ENCODE data around the gene ANKRD39.
"Not testable (repeated sequence)": the region's sequence is repeated elsewhere in the genome, so short reads cannot be mapped to it uniquely, and the experiment has no call there.

ANKRD39 gene

GRCh38 chr2:96808176-96808837 lies 49.5 kb downstream of the ANKRD39 start:
- no peak for DNase-seq (ENCODE audit: low read depth in 2 of 2)

DNA sequence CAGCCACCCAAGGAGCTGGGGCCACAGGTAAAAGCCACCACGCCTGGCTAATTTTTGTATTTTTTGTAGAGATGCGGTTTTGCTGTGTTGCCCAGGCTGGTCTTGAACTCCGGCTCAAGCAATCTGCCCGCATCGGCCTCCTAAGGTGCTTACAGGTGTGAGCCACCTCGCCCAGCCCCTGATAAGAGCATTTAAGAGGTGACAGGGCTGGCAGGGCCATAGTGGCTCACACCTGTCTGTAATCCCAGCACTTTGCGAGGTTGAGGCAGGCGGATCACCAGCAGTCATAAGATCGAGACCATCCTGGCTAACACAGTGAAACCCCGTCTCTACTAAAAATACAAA lies 50.7 kb downstream of the ANKRD39 start:
- DNase-seq (ENCODE audit: low read depth in 2 of 2), result no peak

- DNase-seq (ENCODE audit: low read depth in 2 of 2), result no peak
These were observed 51.2 kb downstream of the ANKRD39 start for GRCh38 chr2:96806468-96807126.

DNA sequence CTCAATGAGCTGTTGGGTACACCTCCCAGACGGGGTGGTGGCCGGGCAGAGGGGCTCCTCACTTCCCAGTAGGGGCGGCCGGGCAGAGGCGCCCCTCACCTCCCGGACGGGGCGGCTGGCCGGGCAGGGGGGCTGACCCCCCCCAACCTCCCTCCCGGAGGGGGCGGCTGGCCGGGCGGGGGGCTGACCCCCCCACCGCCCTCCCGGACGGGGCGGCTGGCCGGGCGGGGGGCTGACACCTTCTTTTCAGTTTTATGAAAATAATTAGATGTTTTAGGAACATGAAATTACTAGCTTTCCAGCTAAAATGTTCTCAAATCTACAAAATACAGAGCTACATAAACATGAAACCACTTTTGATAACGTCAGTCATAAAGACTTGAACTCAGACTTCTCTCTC lies 51.9 kb downstream of the ANKRD39 start:
- not testable (repeated sequence) for DNase-seq (ENCODE audit: low read depth in 2 of 2)

DNA sequence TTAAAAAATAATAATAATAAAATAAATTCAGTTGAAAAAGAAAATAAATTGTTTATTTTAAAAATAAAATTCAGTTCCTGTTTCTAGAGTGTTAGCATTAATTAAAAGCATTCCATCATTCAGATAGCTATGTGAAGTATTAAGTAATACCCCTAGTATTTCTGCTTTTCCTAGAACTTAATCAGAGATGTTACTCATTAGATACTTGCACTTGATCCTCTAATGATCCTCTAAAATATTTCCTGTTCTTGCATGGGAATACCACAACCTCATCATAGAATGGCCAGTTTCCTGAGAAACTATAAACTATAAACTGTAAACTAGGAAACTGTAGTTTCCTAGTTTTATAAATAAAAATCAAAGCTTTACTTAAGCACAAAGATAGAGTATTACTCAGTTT lies 52.8 kb downstream of the ANKRD39 start:
- no peak for DNase-seq (ENCODE audit: low read depth in 2 of 2)

DNA sequence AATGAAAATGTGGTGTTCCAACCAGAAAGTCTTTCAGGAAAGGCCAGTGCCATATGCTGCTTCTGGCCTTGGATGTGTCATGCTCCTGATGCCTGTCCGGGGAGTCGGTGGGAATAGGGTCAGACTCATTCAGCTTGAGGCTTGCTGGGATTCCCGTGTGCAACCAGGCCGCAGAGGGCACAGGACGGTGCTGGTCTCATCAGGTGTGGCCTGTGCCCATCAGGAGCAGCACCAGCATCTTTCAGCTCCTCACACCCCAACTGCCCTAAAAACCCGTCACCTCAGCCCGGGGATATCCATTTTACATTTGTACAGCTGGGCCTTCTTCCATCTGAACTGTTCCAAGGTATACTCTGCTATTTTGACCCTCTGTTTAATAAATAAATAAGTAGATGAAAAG lies 55.1 kb downstream of the ANKRD39 start:
- DNase-seq (ENCODE audit: low read depth in 2 of 2), result no peak

- DNase-seq (ENCODE audit: low read depth in 2 of 2), result no peak
These were observed 55.8 kb downstream of the ANKRD39 start for GRCh38 chr2:96801786-96802595.

GRCh38 chr2:96801005-96801785 lies 56.6 kb downstream of the ANKRD39 start:
- DNase-seq (ENCODE audit: low read depth in 2 of 2), result peak; percentile 38 to 52

DNA sequence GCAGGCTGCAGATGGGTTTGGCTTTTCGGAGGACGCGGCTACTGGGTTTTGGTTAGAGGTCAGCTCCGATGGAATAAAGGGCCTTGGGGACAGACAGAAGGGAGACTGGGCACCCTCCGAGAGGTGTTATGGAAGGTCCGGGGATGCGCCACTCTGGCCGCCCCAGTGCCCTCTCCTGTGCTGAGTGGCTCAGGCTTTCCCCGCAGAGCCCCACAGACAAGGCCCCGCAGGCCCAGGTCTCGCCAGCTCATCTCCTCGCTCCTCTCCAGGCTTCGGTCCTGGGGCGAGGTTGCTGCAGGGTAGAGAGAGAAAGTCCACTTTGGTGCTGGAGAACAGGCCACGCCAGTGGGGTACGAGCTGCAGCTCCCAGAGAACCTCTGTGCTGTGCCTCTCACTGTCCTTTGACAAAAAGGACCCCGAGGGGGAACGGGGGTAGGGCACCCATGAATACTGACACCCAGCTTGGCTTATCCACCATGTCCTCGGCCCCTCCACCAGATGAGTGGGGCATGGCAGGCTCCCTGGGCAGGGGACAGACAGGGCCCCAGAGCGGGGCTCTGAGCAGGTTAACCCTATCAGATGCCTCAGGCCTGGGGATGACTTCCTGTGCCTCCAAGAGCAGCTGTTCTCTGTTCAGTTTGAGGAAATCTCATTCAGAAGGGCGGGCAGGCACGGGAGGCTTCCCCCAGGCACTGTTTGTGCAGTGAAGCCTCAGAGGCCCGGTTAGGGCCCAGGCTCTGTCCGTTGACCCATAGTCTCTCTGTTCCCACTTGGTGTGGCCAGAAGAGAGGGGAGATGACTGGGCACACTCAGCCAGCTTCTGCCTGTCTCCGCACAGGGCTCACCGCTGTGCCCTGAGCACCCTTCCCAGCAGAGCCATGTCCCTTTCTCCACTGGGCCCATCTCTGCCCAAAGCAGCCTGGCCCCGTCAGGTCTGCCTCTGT lies 57.5 kb downstream of the ANKRD39 start:
- no peak for DNase-seq (ENCODE audit: low read depth in 2 of 2)

DNA sequence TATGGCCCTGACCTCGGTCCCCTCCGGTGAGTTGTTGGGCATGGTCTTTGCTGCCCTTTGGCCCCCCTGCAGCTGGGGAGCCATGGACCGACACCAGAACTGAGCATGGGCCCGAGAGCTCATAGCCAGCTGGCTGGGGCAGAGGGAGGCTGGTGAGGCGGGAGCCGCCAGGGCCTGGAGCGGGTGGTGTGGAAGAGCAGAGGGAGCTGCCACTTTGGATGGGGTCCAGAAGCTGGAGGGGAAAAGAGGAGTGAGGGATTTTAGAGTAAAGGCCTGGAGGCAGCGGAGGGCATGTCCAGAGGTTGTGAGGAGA lies 58.2 kb downstream of the ANKRD39 start:
- no peak for DNase-seq (ENCODE audit: low read depth in 2 of 2)

- DNase-seq (ENCODE audit: low read depth in 2 of 2), result no peak
These were observed 58.8 kb downstream of the ANKRD39 start for GRCh38 chr2:96798733-96799622.
